Thoracic aorta (tissue), 2 donors: ENCODE measurements around the gene DHRSX. TPM values are rescaled to one million over a fixed set of nuclear protein-coding genes. Genes with fewer than 3 reads are reported as not detected.

ENCODE experiments used
- ATAC-seq: fragments of 150-250 bp; one replicate; pipeline ENCODE4 v1.8.0; 2017; ENCODE audit warnings: low read depth; ENCODE audit not compliant: insufficient number of reproducible peaks, low FRiP score
- DNase-seq: peaks from one replicate; pipeline ENCODE4 v3.0.0-alpha.2; 2020; ENCODE audit warnings: low spot score
- H3K27ac ChIP-seq, 2 donors: fragments of 200-600 bp; sonication (generic); 1 replicate in 1 of 2; 2 replicates in 1 of 2; pipeline ENCODE4 v1.5.1; 2016; ENCODE audit warnings: mild to moderate bottlenecking in 2 of 2, moderate library complexity in 2 of 2
- H3K27me3 ChIP-seq: fragments of 200-600 bp; sonication (generic); replicated peaks from 2 replicates; pipeline ENCODE4 v1.6.0; 2016; ENCODE audit warnings: mild to moderate bottlenecking; ENCODE audit not compliant: insufficient read depth
- H3K36me3 ChIP-seq: fragments of 200-600 bp; sonication (generic); one replicate; pipeline ENCODE4 v1.5.1; 2016
- H3K4me1 ChIP-seq, 2 donors: fragments of 200-600 bp; sonication (generic); 1 replicate in 1 of 2; 2 replicates in 1 of 2; pipeline versions ENCODE4 v1.5.1 to v1.6.0; 2016; ENCODE audit warnings: low read depth in 2 of 2, mild to moderate bottlenecking in 1 of 2; ENCODE audit not compliant: control insufficient read depth in 1 of 2
- H3K4me3 ChIP-seq: fragments of 200-600 bp; sonication (generic); 2 replicates; pipeline ENCODE4 v1.5.1; 2016; ENCODE audit warnings: mild to moderate bottlenecking
- H3K9me3 ChIP-seq: fragments of 200-600 bp; sonication (generic); 2 replicates; pipeline ENCODE4 v1.5.1; 2016
- total RNA-seq, 2 donors: library from RNA; depleted of rRNA; stranded (reverse); fragments of >200 nt; gene quantifications; one replicate each; pipeline versions ENCODE4 v1.1.0 to v1.2.3, GENCODE V29; 2016
- TF ChIP-seq, protein P1 (sequence below): fragments of 200-600 bp; sonication (generic); IDR thresholded peaks from one replicate; pipeline ENCODE4 v1.5.1; 2019; ENCODE audit warnings: antibody characterized with exemption

DHRSX gene
- total RNA-seq, 2 donors from 2014 or later: 14.9 to 16.8 TPM

DNA sequence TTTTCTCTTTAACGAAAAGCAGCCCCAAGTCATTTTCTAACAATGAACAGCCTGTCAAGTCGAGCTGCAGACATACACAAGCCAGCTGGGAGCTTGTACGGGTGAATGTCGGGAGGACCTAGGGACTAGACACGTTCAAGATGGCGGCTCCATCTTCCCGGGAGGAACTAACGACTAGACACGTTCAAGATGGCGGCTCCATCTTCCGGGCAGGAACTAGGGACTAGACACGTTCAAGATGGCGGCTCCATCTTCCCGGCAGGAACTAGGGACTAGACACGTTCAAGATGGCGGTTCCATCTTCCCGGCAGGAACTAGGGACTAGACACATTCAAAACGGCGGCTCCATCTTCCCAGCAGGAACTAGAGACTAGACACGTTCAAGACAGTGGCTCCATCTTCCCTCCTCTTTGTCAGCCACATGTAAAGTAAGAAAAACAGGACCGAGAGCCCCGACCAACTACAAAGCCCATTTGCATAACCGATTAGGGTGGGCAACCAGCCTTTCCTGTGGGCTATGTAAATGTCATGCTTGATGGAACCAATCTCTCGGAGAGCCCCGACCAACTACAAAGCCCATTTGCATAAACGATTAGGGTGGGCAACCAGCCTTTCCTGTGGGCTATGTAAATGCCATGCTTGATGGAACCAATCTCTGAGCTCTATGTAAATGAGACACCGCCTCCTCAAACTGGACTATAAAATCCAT is 175.5 kb downstream of the DHRSX start:
- peak overlapping the region; percentile 68 for H3K4me3 ChIP-seq
- no peaks in the 10 kb centered on the region for H3K4me1 ChIP-seq
- ATAC-seq: no peak
- H3K9me3 ChIP-seq: no peaks in the 10 kb centered on the region
- TF ChIP-seq, protein P1, sequence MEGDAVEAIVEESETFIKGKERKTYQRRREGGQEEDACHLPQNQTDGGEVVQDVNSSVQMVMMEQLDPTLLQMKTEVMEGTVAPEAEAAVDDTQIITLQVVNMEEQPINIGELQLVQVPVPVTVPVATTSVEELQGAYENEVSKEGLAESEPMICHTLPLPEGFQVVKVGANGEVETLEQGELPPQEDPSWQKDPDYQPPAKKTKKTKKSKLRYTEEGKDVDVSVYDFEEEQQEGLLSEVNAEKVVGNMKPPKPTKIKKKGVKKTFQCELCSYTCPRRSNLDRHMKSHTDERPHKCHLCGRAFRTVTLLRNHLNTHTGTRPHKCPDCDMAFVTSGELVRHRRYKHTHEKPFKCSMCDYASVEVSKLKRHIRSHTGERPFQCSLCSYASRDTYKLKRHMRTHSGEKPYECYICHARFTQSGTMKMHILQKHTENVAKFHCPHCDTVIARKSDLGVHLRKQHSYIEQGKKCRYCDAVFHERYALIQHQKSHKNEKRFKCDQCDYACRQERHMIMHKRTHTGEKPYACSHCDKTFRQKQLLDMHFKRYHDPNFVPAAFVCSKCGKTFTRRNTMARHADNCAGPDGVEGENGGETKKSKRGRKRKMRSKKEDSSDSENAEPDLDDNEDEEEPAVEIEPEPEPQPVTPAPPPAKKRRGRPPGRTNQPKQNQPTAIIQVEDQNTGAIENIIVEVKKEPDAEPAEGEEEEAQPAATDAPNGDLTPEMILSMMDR: no peak
- DNase-seq: no peak
- H3K27ac ChIP-seq: peak overlapping the region in 1 of 2 donors; percentile 64
- no peaks in the 10 kb centered on the region for H3K36me3 ChIP-seq
- H3K27me3 ChIP-seq: no peaks in the 10 kb centered on the region

DNA sequence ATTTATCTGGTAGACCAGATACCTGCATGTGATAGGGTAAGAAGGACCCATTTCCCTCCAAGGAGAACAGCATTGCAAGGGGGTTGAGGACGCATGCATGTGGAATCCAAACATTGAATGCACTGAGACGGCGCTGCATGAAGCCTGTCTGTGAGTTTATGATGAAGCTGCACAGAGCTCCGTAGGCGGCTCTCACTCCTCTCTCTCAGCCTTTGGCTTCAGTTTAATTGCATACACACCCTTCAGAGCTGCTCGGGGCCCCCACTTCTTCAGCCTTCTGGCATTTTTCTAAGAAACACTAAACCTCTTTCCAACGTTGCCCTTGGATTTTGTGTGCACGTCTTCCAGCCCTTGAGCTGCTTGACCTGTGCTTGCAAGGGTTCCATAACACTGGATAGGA is 176.6 kb downstream of the DHRSX start:
- no peak overlapping the region for H3K27ac ChIP-seq
- no peaks in the 10 kb centered on the region for H3K4me1 ChIP-seq
- H3K9me3 ChIP-seq: no peaks in the 10 kb centered on the region
- no peak overlapping the region for H3K4me3 ChIP-seq
- H3K36me3 ChIP-seq: no peaks in the 10 kb centered on the region
- DNase-seq (no peak), ATAC-seq (no peak)
- TF ChIP-seq, protein P1: no peak
- no peaks in the 10 kb centered on the region for H3K27me3 ChIP-seq

DNA sequence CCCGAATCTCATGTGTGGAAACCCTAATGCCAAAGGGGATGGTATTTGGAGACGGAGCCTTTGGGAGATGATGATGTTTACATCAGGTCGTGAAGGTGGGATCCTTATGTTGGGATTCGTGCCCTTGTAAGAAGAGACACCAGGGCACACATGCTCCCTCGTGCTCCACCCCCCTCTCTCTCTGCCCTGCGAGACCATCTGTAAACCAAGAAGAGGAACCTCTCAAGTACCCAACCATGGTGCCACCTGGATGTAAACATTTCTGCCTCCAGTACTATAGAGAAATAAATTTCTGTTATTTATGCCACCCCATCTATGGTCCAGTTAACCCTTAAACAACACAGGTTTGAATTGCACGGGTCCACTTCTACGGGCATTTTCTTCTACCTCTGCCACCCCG is 179.4 kb downstream of the DHRSX start:
- no peaks in the 10 kb centered on the region for H3K27me3 ChIP-seq
- TF ChIP-seq, protein P1: no peak
- H3K9me3 ChIP-seq: no peaks in the 10 kb centered on the region
- no peak overlapping the region for H3K4me3 ChIP-seq
- ATAC-seq (no peak), DNase-seq (no peak)
- no peaks in the 10 kb centered on the region for H3K36me3 ChIP-seq
- H3K4me1 ChIP-seq: peaks cover 0 to 3% of the 10 kb centered on the region in 2 donors
- H3K27ac ChIP-seq: no peak overlapping the region

DNA sequence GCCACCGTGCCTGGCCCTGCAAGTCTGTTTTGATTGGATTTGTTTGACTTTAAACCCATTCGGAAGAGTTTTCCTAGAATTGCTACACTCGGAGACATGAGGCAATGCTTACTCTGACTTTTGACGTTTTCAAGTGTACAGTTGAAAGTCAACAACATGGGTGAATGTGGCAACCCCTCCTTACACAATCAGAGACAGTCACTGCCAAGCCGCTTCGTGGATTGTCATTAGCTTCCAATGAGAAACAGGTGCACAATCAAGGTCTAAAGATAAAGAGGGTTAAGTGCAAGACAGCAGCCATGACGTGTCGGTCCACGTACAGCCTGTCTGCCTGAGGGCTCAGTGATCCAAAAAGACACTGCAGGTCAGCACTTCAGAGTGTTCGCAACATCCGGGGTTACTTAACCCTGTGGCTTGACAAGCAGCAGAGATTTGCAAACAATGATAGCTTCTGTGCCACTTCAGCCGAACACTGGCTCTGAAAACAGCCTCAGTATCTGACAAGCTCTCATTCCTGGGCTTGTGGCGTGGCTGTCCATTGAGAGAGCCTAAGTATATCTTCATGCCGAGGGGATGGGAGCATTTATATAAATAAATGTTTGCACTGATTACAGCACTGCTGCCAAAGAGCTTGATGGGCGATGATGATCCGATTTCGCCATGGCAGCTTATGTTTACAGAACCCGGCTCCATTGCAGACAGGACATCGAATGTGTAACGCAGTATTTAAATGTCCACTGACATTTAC is 180.0 kb downstream of the DHRSX start:
- ATAC-seq (no peak), DNase-seq (no peak)
- TF ChIP-seq, protein P1: no peak
- H3K4me1 ChIP-seq: peaks cover 0 to 3% of the 10 kb centered on the region in 2 donors
- H3K36me3 ChIP-seq: no peaks in the 10 kb centered on the region
- no peak overlapping the region for H3K27ac ChIP-seq
- no peaks in the 10 kb centered on the region for H3K27me3 ChIP-seq
- no peaks in the 10 kb centered on the region for H3K9me3 ChIP-seq
- no peak overlapping the region for H3K4me3 ChIP-seq

DNA sequence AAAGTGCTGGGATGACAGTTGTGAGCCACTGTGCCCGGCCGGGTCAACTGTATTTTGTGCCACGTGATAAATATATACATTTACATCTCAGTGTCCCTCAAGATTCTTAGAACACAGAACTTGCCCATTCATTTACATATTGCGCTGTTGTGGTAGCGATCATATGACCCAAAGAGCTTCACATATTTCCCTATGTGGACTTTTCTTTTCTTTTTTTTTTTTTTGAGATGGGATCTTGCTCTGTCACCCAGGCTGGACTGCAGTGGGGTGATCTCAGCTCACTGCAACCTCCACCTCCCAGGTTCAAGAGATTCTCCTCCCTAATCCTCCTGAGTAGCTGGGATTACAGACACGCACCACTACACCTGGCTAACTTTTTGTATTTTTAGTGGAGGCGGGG is 180.7 kb downstream of the DHRSX start:
- no peak overlapping the region for H3K27ac ChIP-seq
- TF ChIP-seq, protein P1: no peak
- no peak for DNase-seq
- peaks cover 0 to 3% of the 10 kb centered on the region in 2 donors for H3K4me1 ChIP-seq
- no peaks in the 10 kb centered on the region for H3K27me3 ChIP-seq
- no peaks in the 10 kb centered on the region for H3K36me3 ChIP-seq
- H3K9me3 ChIP-seq: no peaks in the 10 kb centered on the region
- no peak for ATAC-seq
- no peak overlapping the region for H3K4me3 ChIP-seq
